SK-N-MC (cell line): ENCODE data around the gene POU2AF2.

ENCODE experiments used
- EZH2 ChIP-seq: fragments of 200-600 bp; sonication (generic); IDR thresholded peaks from one replicate; pipeline ENCODE4 v1.6.1; 2017; ENCODE audit warnings: antibody characterized with exemption
- POLR2AphosphoS5 ChIP-seq: IDR thresholded peaks from 2 replicates; pipeline ENCODE4 v1.6.1; 2012; ENCODE audit warnings: mild to moderate bottlenecking, low read depth, low read length, borderline replicate concordance

DNA sequence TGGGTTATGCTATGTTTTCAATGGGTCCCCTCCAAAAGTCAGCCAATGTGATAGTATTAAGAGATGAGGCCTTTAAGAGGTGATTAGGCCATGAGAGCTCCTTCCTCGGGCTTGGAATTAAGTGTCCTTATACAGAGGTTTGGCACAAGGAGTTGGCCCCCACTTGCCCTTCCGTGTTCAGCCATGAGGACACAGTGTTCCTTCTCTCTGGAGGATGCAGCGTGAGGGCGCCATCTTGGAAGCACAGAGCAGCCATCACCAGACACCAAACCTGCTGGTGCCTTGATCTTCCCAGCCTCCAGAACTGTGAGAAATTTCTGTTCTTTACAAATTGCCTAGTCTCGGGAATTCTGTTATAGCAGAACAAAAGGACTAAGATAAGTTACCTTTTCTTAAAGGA is 79.7 kb downstream of the POU2AF2 start:
- TF ChIP-seq POLR2AphosphoS5 (no peak), EZH2 (no peak)
